ENCODE measurements around the gene PRPF8. TPM values are rescaled to one million over a fixed set of nuclear protein-coding genes. Genes with fewer than 3 reads are reported as not detected.

The PRPF8 gene
- total RNA-seq, 6 experiments from 2014 or later: 224 to 285 (median 248) TPM

DNA sequence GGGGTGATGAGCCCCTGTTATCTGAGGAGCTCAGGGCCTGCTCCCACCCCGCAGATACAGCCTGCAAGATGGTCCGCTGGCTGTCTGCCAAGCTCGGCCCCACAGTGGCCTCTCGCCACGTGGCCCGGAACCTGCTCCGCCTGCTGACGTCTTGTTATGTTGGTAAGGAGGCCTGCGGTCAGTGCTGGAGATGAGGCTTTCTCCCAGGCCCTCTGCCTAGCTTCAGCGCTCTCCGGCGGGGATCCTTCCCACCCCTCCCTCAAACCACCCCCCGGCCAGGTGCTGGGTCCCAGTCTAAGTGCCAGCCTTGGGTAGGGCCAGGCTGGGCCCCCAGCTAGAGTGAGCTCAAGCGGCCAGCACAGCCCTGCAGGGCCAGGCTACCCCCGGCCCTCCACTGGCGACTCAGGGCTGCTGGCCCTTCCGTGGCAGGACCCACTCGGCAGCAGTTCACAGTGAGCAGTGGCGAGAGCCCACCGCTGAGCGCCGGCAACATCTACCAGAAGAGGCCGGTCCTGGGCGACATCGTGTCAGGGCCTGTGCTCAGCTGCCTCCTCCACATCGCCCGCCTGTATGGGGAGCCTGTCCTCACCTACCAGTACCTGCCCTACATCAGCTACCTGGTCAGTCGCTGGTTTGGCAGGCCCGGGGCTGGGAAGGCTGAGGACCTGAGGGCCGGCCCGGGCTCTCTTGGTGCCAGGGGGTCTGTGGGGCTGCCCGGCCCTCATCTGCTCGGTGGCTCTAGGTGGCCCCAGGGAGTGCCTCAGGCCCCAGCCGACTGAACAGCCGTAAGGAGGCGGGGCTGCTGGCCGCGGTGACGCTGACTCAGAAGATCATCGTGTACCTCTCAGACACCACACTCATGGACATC is 45.9 kb upstream of the PRPF8 start:
- H3K9me3 Mint-ChIP-seq: no peaks in the 10 kb centered on the region
- peaks cover 18% of the 10 kb centered on the region for H3K4me1 Mint-ChIP-seq (ENCODE audit: low read depth)
- H3K27me3 Mint-ChIP-seq (ENCODE audit: insufficient read depth): peaks cover 4% of the 10 kb centered on the region
- TF ChIP-seq CTCF (IDR thresholded peaks at IDR 0.05): no peak
- peak; percentile 82 for DNase-seq
- 0 out of 2 replicates have a peak overlapping the region, but pooled peaks have one; percentile 25 for H3K4me3 Mint-ChIP-seq
- H3K27ac Mint-ChIP-seq: peak overlapping the region; percentile 90
- H3K36me3 Mint-ChIP-seq (ENCODE audit: low read depth): peaks cover 14% of the 10 kb centered on the region

- Mint-ChIP-seq H3K36me3 (ENCODE audit: low read depth) (peaks cover 15% of the 10 kb centered on the region), H3K9me3 (no peaks in the 10 kb centered on the region), H3K4me1 (ENCODE audit: low read depth) (peaks cover 20% of the 10 kb centered on the region), H3K4me3 (peak overlapping the region; percentile 31; the same call in 1 of the 2 replicates), H3K27ac (peak overlapping the region; percentile 19; the same call in 1 of the 2 replicates), H3K27me3 (ENCODE audit: insufficient read depth) (peaks cover 4% of the 10 kb centered on the region)
- no peak for DNase-seq
- TF ChIP-seq CTCF (IDR thresholded peaks at IDR 0.05): no peak
Observed at GRCh38 chr17:1729966-1730325, 45.3 kb upstream of the PRPF8 start.

DNA sequence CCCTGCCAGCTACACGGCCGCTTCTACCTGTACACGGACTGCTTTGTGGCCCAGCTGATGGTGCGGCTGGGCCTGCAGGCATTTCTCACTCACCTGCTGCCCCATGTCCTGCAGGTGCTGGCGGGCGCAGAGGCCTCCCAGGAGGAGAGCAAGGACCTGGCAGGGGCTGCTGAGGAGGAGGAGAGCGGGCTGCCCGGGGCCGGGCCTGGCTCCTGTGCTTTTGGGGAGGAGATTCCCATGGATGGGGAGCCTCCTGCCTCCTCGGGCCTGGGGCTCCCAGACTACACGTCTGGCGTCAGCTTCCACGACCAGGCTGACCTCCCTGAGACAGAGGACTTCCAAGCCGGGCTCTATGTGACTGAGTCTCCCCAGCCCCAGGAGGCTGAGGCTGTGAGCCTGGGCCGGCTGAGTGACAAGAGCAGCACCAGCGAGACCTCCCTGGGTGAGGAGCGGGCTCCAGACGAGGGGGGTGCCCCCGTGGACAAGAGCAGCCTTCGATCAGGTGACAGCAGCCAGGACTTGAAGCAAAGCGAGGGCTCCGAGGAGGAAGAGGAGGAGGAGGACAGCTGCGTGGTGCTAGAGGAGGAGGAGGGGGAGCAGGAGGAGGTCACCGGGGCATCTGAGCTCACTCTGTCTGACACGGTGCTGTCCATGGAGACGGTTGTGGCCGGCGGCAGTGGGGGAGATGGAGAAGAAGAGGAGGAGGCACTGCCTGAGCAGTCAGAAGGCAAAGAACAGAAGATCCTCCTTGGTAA is 43.4 kb upstream of the PRPF8 start:
- no peak for TF ChIP-seq CTCF (IDR thresholded peaks at IDR 0.05)
- Mint-ChIP-seq H3K4me3 (no peak overlapping the region), H3K36me3 (ENCODE audit: low read depth) (peaks cover 10% of the 10 kb centered on the region), H3K9me3 (no peaks in the 10 kb centered on the region), H3K27me3 (ENCODE audit: insufficient read depth) (peaks cover 1% of the 10 kb centered on the region), H3K4me1 (ENCODE audit: low read depth) (peaks cover 22% of the 10 kb centered on the region), H3K27ac (no peak overlapping the region)
- DNase-seq: no peak

DNA sequence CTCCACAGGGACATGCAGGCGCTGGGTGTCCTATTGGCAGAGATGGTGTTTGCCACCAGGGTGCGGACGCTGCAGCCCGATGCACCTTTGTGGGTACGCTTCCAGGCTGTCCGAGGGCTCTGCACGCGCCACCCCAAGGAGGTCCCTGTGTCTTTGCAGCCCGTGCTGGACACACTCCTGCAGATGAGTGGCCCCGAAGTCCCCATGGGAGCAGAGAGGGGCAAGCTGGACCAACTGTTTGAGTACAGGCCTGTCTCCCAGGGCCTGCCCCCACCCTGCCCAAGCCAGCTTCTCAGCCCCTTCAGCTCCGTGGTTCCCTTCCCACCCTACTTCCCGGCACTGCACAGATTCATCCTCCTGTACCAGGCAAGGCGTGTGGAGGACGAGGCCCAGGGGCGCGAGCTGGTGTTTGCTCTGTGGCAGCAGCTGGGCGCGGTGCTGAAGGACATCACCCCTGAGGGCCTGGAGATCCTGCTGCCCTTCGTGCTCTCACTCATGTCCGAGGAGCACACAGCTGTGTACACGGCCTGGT is 42.7 kb upstream of the PRPF8 start:
- peaks cover 1% of the 10 kb centered on the region for H3K27me3 Mint-ChIP-seq (ENCODE audit: insufficient read depth)
- H3K27ac Mint-ChIP-seq: no peak overlapping the region
- DNase-seq: no peak
- H3K4me1 Mint-ChIP-seq (ENCODE audit: low read depth): peaks cover 25% of the 10 kb centered on the region
- no peak for TF ChIP-seq CTCF (IDR thresholded peaks at IDR 0.05)
- peaks cover 10% of the 10 kb centered on the region for H3K36me3 Mint-ChIP-seq (ENCODE audit: low read depth)
- no peaks in the 10 kb centered on the region for H3K9me3 Mint-ChIP-seq
- no peak overlapping the region for H3K4me3 Mint-ChIP-seq

GRCh38 chr17:1726626-1727257 is 42.1 kb upstream of the PRPF8 start:
- peaks cover 25% of the 10 kb centered on the region for H3K4me1 Mint-ChIP-seq (ENCODE audit: low read depth)
- H3K36me3 Mint-ChIP-seq (ENCODE audit: low read depth): peaks cover 10% of the 10 kb centered on the region
- no peak overlapping the region for H3K27ac Mint-ChIP-seq
- H3K9me3 Mint-ChIP-seq: no peaks in the 10 kb centered on the region
- peaks cover 1% of the 10 kb centered on the region for H3K27me3 Mint-ChIP-seq (ENCODE audit: insufficient read depth)
- no peak overlapping the region for H3K4me3 Mint-ChIP-seq
- TF ChIP-seq CTCF (IDR thresholded peaks at IDR 0.05): no peak
- DNase-seq: no peak
